NT2/D1 (cell line): ENCODE measurements around the gene EIF3A.

Experiments used
- SUZ12 ChIP-seq: IDR thresholded peaks from 2 replicates; pipeline ENCODE4 v1.6.1; 2011; ENCODE audit not compliant: insufficient read length, insufficient read depth; ENCODE audit errors: extremely low read depth
- YY1 ChIP-seq: IDR thresholded peaks from 2 replicates; pipeline ENCODE4 v1.6.1; 2011; ENCODE audit not compliant: insufficient read length, insufficient read depth

DNA sequence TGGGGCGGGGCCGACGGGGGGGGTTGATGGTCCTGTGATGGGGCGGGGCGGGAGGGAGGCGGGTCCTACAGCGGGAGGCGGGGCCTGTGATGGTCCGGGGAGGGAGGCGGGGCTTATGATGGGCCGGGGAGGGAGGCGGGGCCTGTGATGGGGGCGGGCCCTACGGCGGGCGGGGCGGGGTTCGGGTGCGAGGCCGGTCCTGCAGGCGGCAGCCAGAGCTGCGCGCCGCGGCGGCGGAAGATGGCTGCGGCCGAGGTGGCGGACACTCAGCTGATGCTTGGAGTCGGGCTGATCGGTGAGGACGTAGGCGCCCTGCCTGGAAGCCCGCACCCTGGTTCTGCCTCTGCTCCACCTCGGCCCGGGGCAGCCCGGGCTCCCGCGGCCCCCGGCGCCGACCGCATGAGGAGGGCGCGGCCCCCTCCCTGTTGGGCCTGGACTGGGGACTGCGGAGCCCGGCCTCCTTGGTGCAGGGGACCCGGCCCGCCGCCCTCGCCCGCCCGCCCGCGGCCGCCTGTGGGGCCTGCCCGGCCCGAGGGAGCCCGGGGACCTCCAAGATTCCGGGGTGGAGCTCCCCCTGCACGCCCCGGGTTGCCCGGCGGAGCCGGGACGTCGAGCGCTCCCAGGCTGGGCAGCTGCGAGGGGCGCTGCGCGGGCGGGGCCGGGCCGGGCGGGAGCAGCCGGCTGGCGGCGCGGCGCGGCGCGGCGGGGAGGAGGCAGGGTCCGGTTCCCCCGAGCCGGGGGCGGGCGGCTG, 23.5 kb upstream of the EIF3A start, which contains the start of gene DENND10:
- TF ChIP-seq SUZ12 (no peak), YY1 (no peak)
